Activated CD8-positive, alpha-beta memory T cell treated with anti-CD3 and anti-CD28 coated beads, Interleukin-2, amount 50 U/mL, for 24 hours (primary cell): Measurements from ENCODE around the gene ARHGAP25.

Source experiments
- DNase-seq: peaks from one replicate; pipeline ENCODE4 v3.0.0-alpha.2; 2020; ENCODE audit errors: extremely low read depth

The ARHGAP25 gene

GRCh38 chr2:68863996-68864395 is 129.4 kb downstream of the ARHGAP25 start:
- no peak for DNase-seq

DNA sequence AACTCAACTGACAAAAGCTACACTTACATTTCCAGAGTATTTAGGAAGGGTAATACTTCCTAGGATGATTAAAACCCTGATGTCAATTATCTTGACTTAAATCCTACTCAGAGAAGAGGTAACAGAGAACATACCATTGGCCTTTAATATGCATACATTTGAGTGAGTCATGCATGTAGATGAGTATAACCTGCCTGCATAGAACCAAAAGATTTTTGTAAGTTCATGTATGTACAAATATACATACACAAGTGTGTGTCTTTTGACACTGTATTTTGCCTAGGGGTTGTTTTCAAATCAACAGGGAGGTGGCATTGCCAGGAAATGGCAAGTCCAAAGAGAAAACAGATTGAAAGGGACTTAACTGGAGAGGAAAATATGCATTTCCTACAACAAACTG is 130.5 kb downstream of the ARHGAP25 start:
- DNase-seq = no peak

DNA sequence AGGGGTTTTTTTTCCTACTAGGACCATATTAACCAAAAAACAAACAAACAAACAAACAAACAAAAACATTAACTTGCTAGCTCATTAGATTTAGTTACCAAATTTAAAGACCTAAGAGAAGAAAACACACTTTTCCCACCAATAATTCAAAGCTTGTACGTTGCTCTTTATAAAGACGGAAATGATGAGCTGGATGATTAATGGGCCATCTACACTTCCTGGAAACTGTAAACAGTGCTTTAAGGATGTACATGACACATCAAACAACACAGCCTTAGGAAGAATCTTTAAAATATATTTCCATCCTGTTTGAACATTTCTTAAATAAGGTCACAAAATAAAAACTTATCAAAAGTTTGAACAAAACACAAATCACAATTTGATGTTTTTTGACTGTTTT is 135.6 kb downstream of the ARHGAP25 start:
- no peak for DNase-seq

- no peak for DNase-seq
These were observed 136.7 kb downstream of the ARHGAP25 start, which contains the start of gene BMP10 for GRCh38 chr2:68871159-68871764. Gene BMP10 (minus strand): TSS chr2:68871397. CDS start chr2:68871358, 39 bp downstream.
